Measurements from ENCODE around the gene TTC7B. TPM values are rescaled to one million over a fixed set of nuclear protein-coding genes. Genes with fewer than 3 reads are reported as not detected.

Gene TTC7B
- total and polyA plus RNA-seq, 9 of the 15 experiments (the other 6 are each of a cell fraction or from before 2014, with no cell fraction given): 2.2 to 77.2 (median 36.7) TPM

- H3K9me3 ChIP-seq (replicated peaks; ENCODE audit: control insufficient read depth, insufficient read depth, low read depth, low read length): no peaks in the 10 kb centered on the region
- ATAC-seq: no peak; the same call in 1 of the 3 replicates
- no peak overlapping the region for H3K9ac ChIP-seq (ENCODE audit: insufficient read depth in 1 of 2, low read depth in 2 of 2, low read length in 2 of 2)
- no peak overlapping the region for H2AFZ ChIP-seq (ENCODE audit: low read depth, low read length)
- no peak overlapping the region for H3K27ac ChIP-seq (ENCODE audit: extremely low read depth, low read depth, low read length)
- CTCF ChIA-PET (ENCODE audit: low intra/inter-chr PET ratio): no interaction called here
- no peaks in the 10 kb centered on the region for H3K9me1 ChIP-seq (ENCODE audit: control insufficient read depth, insufficient read depth, low read length)
- no peaks in the 10 kb centered on the region for H3K79me2 ChIP-seq (ENCODE audit: control insufficient read depth, insufficient read depth, low read length)
- peak; percentile 29 for FAIRE-seq
- no peaks in the 10 kb centered on the region for H3K36me3 ChIP-seq (ENCODE audit: control insufficient read depth, insufficient read depth, low read length)
- POLR2A ChIA-PET: no interaction called here
- H3K4me3 ChIP-seq: no peak overlapping the region
- TF ChIP-seq MLX (CRISPR knock-in tag; conservative IDR thresholded peaks at IDR 0.05) (no peak), ZZZ3 (IDR thresholded peaks at IDR 0.05) (no peak), RAD21 (CRISPR knock-in tag; conservative IDR thresholded peaks at IDR 0.05 in 1 of 2, IDR thresholded peaks at IDR 0.05 in 1 of 2) (no peak), MCM2 (IDR thresholded peaks at IDR 0.05; ENCODE audit: low read depth) (no peak), HCFC1 (IDR thresholded peaks at IDR 0.05; ENCODE audit: low read depth, low read length) (no peak), PPARD (CRISPR knock-in tag; IDR thresholded peaks at IDR 0.05) (no peak), MCM3 (IDR thresholded peaks at IDR 0.05) (no peak), RHOXF2B (CRISPR knock-in tag; conservative IDR thresholded peaks at IDR 0.05) (no peak), ZBTB9 (CRISPR knock-in tag; IDR thresholded peaks at IDR 0.05) (no peak), NFATC3 (IDR thresholded peaks at IDR 0.05) (no peak), ZHX1 (conservative IDR thresholded peaks at IDR 0.05; ENCODE audit: low read length) (no peak), ZNF740 (CRISPR knock-in tag; IDR thresholded peaks at IDR 0.05) (no peak), ZNF740 (tag; IDR thresholded peaks at IDR 0.05) (no peak)
- peak in 1 of 4 experiments; percentile 11 for DNase-seq (ENCODE audit: extremely low read depth in 1 of 4, low spot score in 3 of 4)
- H3K4me1 ChIP-seq (replicated peaks in 1 of 2; ENCODE audit: control insufficient read depth in 2 of 2, insufficient read depth in 2 of 2, low read length in 2 of 2): peaks cover 8 to 19% of the 10 kb centered on the region in 2 experiments; a peak in 3 of 5 replicates
- BruUV-seq (replicated peaks): no TSS peak
- intact Hi-C loops (cut with micrococcal nuclease) (no loop called here), in situ Hi-C loops (cut with MboI) (no loop called here)
- no peaks in the 10 kb centered on the region for H3K27me3 ChIP-seq (ENCODE audit: control insufficient read depth in 2 of 2, insufficient read depth in 2 of 2, low read length in 2 of 2)
- 0 out of 2 replicates have a peak, but pooled peaks cover 6% of the 10 kb centered on the region for H4K20me1 ChIP-seq (replicated peaks; ENCODE audit: control insufficient read depth, insufficient read depth, low read length)
- WGBS (ENCODE audit: insufficient coverage, low coverage, missing lambda C conversion rate): 8% methylated on average over 5 of the region's 5 CpGs
- no peak overlapping the region for H3K4me2 ChIP-seq (ENCODE audit: insufficient read depth, low read length)
Measured at GRCh38 chr14:90720832-90721231, 95.4 kb downstream of the TTC7B start.

All from K562 (cell line).